ENCODE data around the gene FAM228A.

The FAM228A gene

GRCh38 chr2:24231461-24231881 lies 56.6 kb downstream of the FAM228A start:
- DNase-seq = no peak

- DNase-seq = no peak
Measured at GRCh38 chr2:24233321-24233720, 58.5 kb downstream of the FAM228A start.

- no peak for DNase-seq
Measured at GRCh38 chr2:24237313-24237712, 62.5 kb downstream of the FAM228A start.

GRCh38 chr2:24238158-24238557 lies 63.3 kb downstream of the FAM228A start:
- DNase-seq = peak; percentile 94

- no peak for DNase-seq
Measured at GRCh38 chr2:24239553-24239952, 64.7 kb downstream of the FAM228A start.

Measured in NCI-H748 treated with DMSO at 0.1 percent for 48 hours (cell line).